ENCODE measurements around the gene PLA2G5. TPM values are rescaled to one million over a fixed set of nuclear protein-coding genes. Genes with fewer than 3 reads are reported as not detected.

Gene PLA2G5
- total RNA-seq, 1 donor from 2014 or later: not detected

DNA sequence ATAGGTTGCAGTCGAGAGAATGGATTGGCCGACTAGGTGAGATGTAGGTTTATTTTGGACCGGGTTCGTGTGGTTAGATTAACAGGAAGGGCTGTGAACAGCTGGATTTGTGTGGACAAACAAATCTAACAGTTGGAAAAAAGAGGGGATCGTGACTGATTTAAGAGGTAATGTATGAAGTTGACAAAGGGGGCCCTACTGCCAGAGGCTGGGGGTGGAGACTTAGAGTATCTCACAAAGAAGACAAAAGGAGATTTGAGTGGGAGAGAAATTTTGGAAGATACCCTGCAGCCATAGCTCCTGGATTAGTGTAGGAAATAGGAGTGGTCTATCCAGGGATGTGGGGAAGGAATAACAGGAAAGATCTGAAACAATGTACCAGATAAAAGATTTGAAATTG lies 38.8 kb upstream of the PLA2G5 start:
- H3K9me3 Mint-ChIP-seq (ENCODE audit: low read depth): peaks cover 30% of the 10 kb centered on the region
- H3K36me3 Mint-ChIP-seq (ENCODE audit: insufficient read depth): no peaks in the 10 kb centered on the region
- no peak overlapping the region for H3K4me3 Mint-ChIP-seq (ENCODE audit: low read depth)
- peaks cover 9% of the 10 kb centered on the region for H3K27me3 Mint-ChIP-seq
- peaks cover 4% of the 10 kb centered on the region for H3K4me1 Mint-ChIP-seq (ENCODE audit: low read depth)
- TF ChIP-seq, protein P1, sequence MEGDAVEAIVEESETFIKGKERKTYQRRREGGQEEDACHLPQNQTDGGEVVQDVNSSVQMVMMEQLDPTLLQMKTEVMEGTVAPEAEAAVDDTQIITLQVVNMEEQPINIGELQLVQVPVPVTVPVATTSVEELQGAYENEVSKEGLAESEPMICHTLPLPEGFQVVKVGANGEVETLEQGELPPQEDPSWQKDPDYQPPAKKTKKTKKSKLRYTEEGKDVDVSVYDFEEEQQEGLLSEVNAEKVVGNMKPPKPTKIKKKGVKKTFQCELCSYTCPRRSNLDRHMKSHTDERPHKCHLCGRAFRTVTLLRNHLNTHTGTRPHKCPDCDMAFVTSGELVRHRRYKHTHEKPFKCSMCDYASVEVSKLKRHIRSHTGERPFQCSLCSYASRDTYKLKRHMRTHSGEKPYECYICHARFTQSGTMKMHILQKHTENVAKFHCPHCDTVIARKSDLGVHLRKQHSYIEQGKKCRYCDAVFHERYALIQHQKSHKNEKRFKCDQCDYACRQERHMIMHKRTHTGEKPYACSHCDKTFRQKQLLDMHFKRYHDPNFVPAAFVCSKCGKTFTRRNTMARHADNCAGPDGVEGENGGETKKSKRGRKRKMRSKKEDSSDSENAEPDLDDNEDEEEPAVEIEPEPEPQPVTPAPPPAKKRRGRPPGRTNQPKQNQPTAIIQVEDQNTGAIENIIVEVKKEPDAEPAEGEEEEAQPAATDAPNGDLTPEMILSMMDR (IDR thresholded peaks at IDR 0.05; ENCODE audit: unreplicated experiment): no peak
- no peak for DNase-seq (ENCODE audit: low spot score, unreplicated experiment)
- H3K27ac Mint-ChIP-seq: no peak overlapping the region

DNA sequence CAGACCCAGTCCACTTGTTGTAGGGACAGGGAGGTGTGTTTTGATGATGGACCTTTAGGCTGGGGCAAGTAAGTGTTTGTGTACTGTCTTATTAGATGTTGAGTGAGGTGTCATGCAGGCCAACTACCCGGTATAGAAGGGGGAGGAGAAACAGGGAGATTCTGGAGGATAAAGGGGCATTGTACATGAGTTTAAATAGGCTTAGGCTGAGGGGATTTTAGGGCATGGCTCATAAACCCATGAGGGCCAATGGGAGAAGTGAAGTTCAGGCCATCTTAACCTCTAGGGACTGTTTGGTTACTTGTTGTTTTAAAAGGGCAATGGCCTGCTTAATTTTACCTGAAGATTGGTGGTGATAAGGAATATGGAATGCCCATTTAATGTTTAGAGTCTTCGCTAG lies 38.2 kb upstream of the PLA2G5 start:
- H3K27ac Mint-ChIP-seq: no peak overlapping the region
- H3K4me1 Mint-ChIP-seq (ENCODE audit: low read depth): peaks cover 4% of the 10 kb centered on the region
- H3K36me3 Mint-ChIP-seq (ENCODE audit: insufficient read depth): no peaks in the 10 kb centered on the region
- no peak overlapping the region for H3K4me3 Mint-ChIP-seq (ENCODE audit: low read depth)
- peaks cover 24% of the 10 kb centered on the region for H3K9me3 Mint-ChIP-seq (ENCODE audit: low read depth)
- peaks cover 9% of the 10 kb centered on the region for H3K27me3 Mint-ChIP-seq
- DNase-seq (ENCODE audit: low spot score, unreplicated experiment): no peak
- TF ChIP-seq, protein P1 (IDR thresholded peaks at IDR 0.05; ENCODE audit: unreplicated experiment): no peak

DNA sequence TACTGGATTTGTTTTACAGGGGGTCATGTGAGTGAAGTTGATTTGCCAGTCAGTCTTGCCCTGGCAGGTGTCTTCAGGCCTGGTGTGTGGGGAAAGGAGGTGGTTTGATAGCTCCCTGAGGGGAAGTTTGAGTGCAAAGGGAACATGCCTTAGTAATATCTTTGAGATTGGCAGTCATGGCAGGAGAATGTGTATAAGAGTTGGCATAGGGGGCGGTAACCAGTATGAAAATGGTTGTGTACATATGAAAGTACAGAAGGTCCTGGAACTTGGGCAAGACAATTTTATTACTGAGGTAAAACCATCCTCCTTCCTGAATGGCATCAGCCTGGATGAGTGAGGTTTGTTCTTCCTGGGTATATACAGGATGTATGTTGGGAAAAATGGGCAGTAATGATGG lies 37.6 kb upstream of the PLA2G5 start:
- no peak for DNase-seq (ENCODE audit: low spot score, unreplicated experiment)
- H3K9me3 Mint-ChIP-seq (ENCODE audit: low read depth): peaks cover 23% of the 10 kb centered on the region
- H3K4me3 Mint-ChIP-seq (ENCODE audit: low read depth): no peak overlapping the region
- H3K27ac Mint-ChIP-seq: no peak overlapping the region
- TF ChIP-seq, protein P1 (IDR thresholded peaks at IDR 0.05; ENCODE audit: unreplicated experiment): no peak
- H3K36me3 Mint-ChIP-seq (ENCODE audit: insufficient read depth): no peaks in the 10 kb centered on the region
- peaks cover 4% of the 10 kb centered on the region for H3K4me1 Mint-ChIP-seq (ENCODE audit: low read depth)
- peaks cover 9% of the 10 kb centered on the region for H3K27me3 Mint-ChIP-seq

DNA sequence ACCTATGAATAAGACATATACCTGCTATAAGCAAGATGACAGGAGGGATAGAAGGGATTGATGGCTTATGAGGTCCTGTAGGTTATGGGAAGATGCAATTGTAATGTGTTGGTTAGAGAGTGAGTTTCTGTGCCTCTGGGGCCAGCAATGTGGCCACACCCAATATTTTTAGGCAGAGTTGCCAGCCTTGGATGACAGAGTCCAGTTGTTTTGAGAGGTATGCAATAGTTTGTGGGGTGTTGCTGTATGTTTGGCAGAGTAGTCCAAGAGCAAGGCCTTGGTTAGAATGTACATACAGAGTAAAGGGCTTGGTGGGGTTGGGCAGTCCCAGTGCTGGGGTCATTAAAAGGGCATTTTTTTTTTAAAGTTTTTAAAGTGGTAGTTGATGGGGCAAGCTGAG lies 36.6 kb upstream of the PLA2G5 start:
- Mint-ChIP-seq H3K36me3 (ENCODE audit: insufficient read depth) (no peaks in the 10 kb centered on the region), H3K4me1 (ENCODE audit: low read depth) (peaks cover 4% of the 10 kb centered on the region), H3K9me3 (ENCODE audit: low read depth) (peaks cover 22% of the 10 kb centered on the region), H3K27me3 (peaks cover 9% of the 10 kb centered on the region), H3K4me3 (ENCODE audit: low read depth) (no peak overlapping the region), H3K27ac (no peak overlapping the region)
- DNase-seq (ENCODE audit: low spot score, unreplicated experiment): no peak
- TF ChIP-seq, protein P1 (IDR thresholded peaks at IDR 0.05; ENCODE audit: unreplicated experiment): no peak

DNA sequence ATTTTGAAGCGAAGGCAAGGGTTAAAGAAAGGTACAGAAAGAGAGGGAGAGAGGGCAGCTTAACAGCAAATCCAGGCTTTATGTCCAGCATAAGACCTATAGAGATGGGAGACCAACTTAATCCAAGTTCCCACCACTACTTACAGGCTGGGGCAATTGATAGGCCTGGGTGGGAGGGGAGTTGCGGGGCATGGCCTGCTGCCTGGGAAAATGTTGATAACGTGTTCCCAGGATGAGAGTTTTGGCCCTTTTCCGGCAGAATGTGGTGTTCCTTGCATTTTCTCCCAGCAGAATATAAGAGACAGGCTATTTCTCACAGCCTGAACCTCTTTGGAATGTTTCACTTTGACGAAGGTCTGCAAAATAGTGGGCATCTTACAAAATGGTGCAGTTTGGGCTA lies 34.9 kb upstream of the PLA2G5 start:
- H3K9me3 Mint-ChIP-seq (ENCODE audit: low read depth): peaks cover 17% of the 10 kb centered on the region
- no peak overlapping the region for H3K27ac Mint-ChIP-seq
- no peak overlapping the region for H3K4me3 Mint-ChIP-seq (ENCODE audit: low read depth)
- peaks cover under 1% of the 10 kb centered on the region for H3K4me1 Mint-ChIP-seq (ENCODE audit: low read depth)
- no peaks in the 10 kb centered on the region for H3K36me3 Mint-ChIP-seq (ENCODE audit: insufficient read depth)
- TF ChIP-seq, protein P1 (IDR thresholded peaks at IDR 0.05; ENCODE audit: unreplicated experiment): no peak
- peaks cover 11% of the 10 kb centered on the region for H3K27me3 Mint-ChIP-seq
- no peak for DNase-seq (ENCODE audit: low spot score, unreplicated experiment)

Measured in progenitor cell of endocrine pancreas (in vitro differentiated cells).